Activated naive CD4-positive, alpha-beta T cell treated with Interleukin-2 at 50 U/mL for 16 hours (primary cell): ENCODE measurements around the gene ARHGEF7.

Experiments used
- DNase-seq: peaks from one replicate; pipeline ENCODE4 v3.0.0-alpha.2; 2020

ARHGEF7 gene

DNA sequence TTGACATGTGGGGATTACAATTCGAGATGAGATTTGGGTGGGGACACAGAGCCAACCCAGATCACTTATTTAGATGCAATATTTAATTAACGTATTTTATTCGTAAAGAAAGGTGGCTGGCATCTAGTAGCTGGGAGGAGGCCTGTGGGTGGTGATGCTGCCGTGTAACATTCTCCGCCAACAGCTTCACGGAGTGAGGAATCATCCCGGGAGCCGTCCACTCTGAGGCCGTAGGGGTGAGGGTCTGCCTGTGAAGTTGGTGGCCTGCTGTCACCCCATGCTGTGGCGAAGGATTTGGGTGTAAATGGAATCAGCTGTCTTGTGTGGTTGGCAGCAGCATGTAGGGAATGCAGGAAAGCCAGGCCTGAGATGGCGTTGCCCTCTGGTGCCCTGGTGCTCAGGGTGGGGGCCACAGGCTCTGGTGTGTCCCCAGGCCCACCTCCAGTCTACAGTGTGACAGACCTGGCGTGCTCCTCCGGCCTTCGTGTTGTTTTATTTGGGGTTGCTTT, 202.0 kb downstream of the ARHGEF7 start:
- no peak for DNase-seq

DNA sequence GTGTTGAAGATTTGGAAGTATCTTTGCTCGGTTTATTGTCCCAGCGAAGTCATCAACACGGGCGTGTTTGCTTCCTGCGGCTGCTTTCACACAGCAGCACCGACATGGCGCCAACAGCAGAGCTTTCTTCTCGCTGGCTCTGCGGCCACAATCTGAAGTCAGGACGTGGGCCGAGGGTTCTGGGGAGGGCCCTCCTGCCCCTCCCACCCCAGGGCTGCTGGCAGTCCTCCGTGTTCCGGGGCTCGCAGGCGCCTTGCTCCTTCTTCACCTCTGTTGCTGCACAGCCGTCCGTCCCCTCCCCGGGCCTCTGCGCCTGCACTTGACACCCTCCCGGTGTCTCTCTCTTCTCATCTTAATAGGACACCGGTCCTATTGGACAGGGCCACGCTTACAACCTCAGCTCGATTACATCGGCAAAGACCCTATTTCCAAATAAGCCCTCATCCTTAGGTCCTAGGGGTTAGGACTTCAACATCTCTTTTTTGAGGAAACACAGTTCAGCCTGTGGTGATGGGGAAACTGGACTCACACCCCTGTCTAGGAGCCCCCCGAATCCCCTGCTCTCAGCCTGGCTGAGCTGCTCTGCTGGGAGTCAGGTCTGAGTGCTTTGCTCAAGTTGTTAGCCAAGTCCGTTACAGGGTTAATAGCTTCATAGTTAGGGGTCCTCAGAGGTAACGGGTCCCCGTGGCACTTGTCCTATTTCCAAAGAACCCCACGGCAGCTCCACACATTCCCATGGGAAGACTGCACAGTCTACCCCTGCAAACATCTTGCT, 202.6 kb downstream of the ARHGEF7 start:
- no peak for DNase-seq

DNA sequence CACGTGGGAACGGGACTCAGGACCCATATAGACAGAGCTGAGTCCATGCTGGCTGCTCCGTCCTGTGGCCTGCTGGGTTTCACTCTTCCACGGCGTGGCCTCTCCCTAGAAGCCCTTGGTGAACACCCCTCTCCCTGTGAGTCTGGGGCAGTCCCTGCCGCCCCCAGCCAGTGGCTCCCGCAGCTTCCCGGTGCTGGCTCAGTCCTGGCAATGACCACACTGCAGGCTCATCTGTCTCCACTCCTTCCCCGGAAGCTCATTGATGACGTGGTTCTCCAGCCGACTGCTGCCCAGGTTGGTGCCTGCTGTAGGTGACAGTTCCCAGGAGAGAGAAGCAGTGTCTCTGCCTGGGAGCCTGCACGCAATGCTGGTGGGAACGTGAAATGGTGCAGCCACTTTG, 203.3 kb downstream of the ARHGEF7 start:
- DNase-seq, result no peak

DNA sequence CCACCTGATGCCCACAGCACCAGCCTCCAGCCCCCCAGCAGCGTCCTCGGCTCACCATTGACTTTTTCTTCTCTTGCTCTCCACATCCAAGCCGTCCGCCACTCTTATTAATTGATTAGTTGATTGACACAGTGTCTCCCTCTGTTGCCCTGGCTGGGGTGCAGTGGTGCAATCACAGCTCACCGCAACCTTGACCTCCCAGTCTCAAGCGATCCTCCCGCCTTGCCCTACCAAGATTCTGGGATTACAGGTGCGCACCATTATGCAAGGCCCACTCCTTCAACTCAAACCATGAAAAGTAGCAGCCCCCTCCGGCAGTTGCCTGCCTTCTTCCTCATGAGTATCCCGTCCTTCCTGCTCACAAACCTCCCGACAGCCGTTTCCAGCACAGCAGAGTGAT, 204.4 kb downstream of the ARHGEF7 start:
- no peak for DNase-seq

DNA sequence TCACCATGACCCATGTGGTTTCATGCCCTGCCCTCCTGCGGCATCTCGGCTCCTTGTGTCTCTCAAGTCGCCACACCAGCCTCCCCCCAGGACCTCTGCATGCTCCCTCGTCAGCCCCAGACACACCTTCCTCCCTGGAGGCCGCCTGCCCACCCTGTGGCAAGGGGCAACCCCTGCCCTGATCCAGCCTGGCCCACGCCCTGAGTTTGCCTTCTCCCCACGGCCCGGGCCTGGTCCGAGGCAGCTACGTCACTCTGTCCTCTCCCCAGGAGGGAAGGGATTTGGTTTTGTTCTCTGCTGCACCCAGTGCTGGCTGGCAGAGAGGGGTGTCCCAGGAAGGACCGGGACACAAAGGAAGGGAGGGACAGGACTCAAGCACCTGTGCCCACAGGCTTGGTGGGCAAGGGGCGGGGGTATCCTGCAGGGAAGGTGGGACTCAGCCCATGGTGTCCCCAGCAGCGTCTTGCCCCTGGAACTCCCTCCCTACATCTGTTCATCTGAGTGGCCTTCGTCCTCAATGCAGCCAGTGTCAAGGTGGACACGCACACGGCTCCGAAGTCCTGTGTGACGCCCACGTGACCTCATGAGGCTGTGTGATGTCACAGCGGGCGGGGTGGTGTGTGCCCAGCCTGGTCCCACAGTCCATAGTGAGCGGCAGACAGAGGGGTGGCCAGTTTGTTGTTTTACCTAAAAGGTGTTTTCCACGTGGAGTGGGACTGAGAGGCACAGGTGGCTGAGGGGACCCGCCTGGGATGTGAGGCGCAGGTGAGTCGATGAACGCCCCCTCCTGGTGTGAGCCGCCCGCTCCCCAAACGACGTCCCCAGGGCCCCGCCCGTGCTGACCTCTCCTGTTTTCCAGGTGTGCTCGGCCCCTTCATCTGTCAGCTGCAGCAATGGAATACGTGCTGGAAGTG, 205.1 kb downstream of the ARHGEF7 start, which contains the start of gene TEX29:
Gene TEX29 (plus strand): TSS at position 645 of the 914 bp plus-strand sequence. CDS start 249 bp downstream, at position 894.
- DNase-seq, result no peak

DNA sequence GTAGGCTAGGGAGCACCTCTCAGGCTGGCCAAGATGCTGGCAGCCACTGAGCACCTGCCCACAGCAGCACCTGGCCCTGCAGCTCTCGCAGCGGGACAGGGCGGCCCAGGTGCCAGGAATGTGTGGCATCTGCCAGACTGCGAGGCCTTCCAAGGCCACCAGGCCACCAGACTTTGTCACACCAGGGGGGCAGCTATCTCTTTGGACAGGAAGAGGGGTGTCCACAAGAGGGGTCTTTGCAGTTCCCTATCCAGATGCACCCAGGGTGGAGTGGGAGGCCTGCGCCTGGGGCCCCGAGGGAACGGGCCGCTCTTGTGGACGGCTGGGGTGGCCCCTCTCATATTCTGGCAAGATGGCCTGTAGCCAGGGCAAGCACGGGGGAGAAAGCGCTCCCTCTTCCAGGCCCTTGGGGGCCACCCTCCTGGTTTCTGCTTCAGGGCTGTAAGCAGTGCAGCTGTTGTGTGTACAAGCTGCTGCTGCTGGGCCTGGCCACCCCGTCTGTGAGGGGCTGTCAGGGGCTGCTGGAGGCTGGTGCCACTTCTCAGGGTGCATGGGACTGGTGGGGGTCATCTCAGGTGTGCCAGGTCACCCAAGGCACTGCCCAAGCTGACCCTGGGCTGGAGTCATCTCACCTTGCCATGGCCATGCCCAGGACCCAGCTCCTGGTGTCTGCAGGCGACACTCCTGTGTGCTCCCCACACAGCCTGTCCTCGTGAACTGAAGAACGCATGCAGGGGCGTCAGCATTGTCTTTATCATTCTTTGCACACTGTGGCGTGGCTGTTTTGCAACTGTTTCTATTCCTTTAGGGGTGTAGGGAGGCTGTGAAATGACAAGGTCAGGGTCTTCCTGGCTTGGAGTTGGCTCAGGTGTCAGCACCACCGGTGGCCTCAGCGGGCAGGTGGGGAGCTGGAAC, 207.1 kb downstream of the ARHGEF7 start:
- DNase-seq, result no peak

DNA sequence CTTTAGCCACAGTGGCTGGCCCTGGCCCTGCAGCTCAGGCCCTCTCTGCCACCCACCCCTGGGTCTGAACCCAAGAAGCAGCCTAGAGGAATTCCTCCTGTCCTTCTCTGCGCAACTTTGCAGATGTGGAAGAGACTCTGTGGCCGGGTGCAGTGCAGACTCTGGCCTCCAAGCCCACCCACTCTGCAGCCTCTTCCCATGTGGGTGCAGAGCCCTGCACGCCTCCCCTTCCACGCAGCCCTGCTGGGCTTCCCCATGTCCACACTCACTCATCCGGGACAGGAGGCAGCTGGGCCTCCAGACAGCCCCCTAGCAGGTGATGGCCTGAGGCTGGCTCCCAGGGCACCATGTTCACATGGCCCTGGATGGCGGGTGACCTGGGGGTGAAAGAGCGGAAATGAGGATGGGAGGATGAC, 207.8 kb downstream of the ARHGEF7 start:
- no peak for DNase-seq

DNA sequence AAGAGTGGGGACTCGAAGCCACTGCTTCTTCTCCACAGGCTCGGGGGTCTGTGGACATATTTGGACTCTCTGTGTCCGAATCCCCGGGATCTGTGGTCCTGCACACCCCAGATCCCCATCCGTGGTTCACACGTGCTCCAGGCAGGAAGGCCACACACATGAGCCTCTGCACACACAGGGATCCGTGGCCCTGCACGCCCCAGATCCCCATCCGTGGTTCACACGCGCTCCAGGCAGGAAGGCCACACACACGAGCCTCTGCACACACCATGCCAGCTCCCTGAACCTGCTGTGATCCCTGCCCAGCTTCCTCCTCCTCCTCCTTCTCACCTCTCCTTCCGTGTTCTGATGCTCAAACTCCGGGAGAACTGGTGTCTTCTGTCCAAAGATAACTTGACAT, 208.4 kb downstream of the ARHGEF7 start:
- no peak for DNase-seq

DNA sequence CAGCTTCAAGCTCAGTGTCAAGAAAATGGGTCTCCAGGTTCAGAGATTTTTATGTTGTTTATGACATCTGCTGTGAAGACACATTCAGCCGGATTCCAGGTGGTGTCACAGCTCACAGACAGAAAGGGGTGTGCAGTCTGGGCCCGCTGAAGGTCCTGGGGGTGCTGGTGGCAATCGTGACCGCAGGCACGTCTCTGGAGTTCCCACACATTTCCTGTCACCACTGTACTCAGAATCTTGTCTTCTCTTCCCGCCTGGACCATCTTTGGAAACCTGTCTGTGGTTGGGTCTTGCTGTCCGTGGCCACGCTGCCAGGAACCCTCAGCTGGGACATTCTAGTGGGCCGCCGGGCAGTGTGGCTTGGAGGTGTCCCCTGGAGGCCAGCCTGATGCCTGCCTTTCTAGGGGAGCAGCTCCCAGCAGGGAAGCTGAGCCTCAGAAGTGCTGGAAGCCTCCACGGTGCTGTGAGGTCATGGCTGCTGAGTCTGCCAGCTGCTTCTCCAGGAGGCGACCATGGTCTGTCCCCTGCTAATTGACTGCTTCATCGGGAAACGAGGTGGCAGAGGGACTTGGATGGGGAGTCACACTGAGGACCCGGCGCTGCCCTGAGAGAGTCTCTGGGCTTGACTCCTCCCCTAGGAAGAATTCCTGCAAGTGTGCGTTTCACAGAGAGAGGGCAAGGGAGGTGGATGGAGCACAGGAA, 209.0 kb downstream of the ARHGEF7 start:
- DNase-seq, result no peak

DNA sequence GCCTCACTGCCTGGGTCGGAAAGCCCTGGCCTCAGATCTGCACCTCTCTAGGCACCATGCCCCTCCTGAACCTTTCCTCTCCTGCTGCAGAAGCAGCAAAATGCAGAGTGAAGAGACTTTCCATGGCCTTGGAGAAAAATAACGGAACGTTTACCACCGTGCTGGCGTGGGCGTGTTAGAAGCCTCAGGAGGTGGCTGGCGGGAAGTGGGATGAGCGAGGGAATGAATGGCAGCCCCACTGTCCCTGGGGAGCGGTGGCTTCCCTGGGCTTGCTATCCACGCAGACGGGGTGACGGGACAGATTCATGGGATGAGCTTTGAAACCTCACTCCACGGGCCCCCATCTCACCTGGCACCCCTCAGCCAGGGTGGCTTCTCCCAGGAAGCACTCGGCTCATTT, 209.6 kb downstream of the ARHGEF7 start:
- DNase-seq, result no peak

DNA sequence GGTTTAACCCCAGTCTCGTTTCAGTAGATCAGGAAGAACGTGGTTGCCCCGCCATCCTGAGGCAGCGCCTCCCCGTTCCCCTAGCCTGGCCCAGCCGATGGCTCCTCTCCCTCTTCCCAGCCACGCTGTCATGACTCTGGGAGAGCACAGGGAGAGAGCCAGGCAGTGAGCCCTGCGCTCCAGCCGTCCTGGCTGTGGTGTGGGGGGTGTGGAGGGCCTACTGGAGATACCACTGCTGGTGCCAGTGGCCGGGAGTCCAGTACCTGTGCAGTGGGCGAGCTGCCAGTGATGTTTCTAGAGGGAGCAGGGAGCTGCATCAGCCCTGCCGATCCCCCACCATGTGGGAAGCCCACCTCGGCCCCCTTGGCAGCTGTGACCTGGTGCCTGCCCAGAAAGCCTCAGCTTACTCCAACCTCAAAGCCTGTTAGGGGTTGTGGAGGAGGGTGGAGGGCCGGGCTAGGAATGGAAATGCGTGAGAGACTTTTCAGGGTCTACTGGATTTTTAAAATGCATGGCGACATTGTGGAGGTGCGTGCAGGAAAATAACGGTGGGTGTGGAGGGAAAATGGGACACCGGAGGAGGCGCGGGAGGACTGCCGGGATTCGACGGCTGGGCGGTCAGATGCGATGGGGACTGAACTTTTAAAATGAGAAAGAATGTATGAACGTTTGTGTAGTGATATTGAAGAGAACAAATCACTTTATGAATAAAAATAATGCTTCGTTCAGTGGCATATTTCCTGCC, 210.2 kb downstream of the ARHGEF7 start:
- DNase-seq, result no peak

DNA sequence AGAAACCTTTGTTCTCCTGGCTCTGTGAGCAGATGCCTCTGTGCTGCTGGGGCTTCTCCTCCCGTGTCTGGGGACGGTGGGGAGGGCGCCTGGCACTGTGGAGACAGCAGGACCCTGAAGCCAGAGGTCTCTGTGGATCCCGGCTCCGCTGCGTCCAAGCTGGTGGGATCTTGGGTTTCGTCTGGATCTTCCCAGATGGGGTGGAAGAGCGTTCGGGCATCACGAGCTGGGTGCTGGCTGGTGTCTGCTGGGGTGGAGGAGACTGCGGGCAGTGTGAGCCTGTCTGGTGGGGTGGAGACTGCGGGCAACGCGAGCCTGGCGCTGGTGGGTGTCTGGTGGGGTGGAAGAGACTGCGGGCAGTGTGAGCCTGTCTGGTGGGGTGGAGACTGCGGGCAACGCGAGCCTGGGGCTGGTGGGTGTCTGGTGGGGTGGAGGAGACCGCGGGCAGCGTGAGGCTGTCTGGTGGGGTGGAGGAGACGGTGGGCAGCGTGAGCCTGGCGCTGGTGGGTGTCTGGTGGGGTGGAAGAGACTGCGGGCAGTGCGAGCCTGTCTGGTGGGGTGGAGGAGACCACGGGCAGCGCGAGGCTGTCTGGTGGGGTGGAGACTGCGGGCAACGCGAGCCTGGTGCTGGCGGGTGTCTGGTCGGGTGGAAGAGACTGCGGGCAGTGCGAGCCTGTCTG, 211.0 kb downstream of the ARHGEF7 start:
- DNase-seq, result no peak

DNA sequence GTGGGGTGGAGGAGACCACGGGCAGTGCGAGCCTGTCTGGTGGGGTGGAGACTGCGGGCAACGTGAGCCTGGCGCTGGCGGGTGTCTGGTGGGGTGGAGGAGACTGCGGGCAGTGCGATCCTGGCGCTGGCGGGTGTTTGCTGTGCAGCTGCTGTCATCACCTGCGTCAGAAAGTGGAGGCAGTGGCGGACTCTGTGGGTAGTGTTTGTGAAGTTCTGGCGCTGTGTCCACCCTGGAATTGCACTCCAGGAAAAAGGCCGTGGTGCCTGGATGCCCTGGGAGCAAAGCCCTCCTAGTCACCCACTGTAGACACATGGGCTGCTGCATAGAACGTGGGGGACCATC, 211.5 kb downstream of the ARHGEF7 start:
- DNase-seq, result no peak

DNA sequence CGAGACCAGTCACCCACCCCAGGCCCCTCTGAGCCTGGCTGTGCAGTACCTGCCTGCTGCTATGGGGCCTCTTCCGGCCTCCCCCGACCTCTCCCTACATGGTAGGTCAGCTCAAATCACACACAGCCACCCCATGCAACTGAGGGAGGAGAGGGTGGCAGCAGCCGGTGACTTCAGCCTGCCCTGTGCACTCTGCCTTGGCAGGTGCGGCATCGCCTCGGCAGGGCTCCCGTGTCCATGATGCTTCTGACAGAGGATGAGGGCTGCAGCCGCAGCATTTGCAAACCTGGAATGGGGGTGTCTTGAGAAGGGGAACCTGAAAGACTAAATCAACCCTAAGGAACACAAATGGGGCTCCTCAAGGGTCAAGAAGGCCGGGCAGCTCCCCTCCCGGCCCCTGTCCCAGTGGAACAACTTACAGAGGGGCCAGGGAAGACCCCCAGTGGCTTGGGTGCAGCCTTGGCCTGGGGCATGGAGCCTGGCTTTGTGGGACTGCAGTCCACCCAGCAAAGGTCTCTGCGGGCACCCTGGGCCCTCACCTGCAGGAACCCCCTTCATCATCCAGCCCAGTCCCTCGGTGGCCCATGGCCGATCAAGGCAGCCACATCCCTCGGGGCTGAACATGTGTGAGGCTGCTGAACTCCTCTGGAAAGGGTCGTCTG, 212.0 kb downstream of the ARHGEF7 start:
- no peak for DNase-seq

DNA sequence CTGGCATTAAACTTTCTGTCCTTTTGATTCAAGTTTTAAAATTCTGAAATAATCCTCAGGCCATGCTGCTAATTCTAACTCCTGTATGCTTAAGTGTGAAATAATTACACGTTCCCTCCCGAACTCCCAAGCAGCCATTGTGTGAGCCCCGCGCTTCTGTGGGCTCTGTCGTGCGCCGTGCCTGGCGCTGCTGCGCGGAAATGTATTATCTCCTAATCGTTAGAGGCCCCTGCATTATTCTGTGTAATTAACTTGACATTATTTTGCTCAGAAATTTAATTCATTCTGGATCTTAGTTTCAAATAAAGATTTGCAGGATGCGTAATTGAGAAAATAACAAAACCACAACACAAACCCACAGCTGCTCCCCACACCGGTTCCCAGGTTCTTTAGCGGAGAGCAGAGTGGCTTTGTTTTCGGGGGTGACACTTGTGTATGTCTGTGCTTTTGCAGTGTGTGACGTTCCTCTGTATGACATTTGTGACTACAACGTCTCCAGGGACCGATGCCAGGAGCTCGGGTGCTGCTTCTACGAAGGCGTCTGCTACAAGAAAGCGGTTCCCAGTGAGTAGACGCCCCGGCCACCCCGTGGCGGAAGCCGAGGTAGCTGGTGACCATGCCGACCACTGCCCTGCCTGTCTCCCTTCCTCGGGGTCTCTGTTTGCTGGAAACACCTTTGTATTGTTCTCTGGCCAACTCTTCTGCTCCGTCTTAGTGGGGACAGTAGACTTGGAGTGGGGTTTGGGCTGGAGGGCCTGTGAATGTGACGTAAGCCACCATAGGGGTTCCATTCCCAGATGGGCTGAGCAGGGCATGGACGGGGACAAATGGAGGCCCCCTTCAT, 212.8 kb downstream of the ARHGEF7 start:
- DNase-seq, result no peak

DNA sequence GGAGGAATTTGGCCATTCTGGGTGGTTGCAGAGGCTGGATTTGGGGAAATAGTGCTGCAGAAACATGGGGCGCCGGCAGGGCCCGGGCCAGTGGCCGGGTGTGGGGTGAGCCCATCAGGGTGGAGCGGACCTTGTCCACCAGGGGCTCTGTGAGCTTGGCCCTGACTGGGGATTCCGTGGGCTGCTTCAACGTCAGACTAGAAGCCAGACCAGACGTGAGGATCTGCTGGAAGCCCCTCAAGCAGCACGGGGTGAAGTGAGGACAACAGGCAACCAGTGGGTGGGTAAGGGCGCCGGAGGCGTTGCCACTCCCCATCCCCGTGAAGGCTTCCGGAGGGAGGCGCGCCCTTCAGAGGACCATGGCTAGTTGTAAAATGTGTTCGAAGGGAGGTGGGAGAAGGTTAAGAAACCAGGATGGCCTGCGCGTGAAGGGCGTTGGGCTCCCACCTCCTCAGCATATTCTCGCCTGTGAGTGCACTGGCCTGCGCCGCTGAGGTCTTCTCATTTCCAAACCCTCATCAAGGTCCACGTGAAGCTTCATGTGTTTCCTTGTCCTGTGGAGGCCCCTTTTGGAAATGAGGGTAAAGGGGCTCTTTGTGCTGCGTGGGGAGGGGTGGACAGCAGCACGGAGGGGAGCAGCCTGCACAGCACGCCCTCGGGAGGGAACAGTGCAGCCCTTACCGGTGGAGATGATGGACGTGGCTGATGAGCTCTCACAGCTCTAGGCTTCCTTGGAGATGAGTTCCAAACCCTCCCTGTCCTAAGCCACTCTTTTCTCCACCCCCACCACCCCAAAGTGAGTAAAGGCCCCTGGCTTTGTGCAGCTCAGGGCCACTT, 213.7 kb downstream of the ARHGEF7 start:
- DNase-seq, result no peak

DNA sequence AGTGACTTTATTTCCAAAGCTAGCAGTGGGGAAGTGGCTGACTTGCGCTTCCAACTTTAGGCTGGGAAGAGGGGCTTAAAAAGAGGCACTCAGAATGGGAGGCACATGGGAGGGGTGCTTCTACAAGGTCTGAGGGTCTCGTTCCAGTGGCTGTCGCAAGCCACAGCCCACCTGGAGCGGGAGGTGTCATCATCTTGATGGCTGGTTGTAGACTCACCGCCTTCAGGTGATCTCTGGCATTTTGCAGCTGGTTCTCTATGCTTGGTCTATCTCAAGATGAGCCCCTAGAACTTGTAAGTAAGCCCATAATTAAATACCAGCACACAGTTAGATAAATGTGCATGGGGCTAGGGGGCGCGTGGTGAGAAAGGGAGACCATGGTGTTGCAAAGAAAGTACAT, 214.5 kb downstream of the ARHGEF7 start:
- DNase-seq, result no peak

DNA sequence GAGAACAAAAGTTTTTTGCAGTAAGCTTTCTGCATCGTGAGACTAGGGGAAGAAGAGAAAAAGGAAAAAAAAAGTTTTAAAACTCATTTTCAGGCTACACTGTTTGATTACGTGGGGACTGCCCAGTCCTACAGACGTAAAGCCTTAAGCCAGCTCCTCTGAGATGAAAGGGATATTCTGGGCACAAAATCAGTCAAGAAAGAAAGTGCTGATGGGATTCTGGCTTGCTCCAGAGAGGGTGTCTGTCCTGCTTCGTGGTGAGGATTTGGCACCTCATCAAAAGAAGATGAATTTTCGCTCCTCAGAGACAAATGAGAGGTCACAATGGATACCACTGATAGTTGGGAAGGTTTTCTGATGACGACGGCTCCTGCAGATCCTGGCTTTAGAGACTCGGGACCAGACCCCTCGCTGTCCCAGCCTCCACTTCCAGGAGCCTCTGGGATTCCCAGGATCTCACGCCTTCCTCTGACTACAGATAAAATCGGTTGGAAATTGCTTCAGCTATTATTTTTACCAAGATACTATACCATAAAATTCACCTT, 215.0 kb downstream of the ARHGEF7 start:
- no peak for DNase-seq
